Skin epidermis (tissue), 12 donors: ENCODE results near the gene LRRC4B.

Experiments
- H3K27ac ChIP-seq, 21 experiments: fragments of 200-600 bp; sonication (generic) in 11 of 21; one replicate each; pipeline ENCODE4 v1.5.0; 2020; ENCODE audit warnings: mild to moderate bottlenecking in 3 of 21, inconsistent platforms in 2 of 21, moderate library complexity in 2 of 21
- H3K4me3 ChIP-seq, 7 experiments: fragments of 200-600 bp; sonication (generic) in 2 of 7; one replicate each; pipeline ENCODE4 v1.5.0; 2020; ENCODE audit warnings: inconsistent platforms in 2 of 7, mild to moderate bottlenecking in 2 of 7, moderate library complexity in 1 of 7

Gene LRRC4B

DNA sequence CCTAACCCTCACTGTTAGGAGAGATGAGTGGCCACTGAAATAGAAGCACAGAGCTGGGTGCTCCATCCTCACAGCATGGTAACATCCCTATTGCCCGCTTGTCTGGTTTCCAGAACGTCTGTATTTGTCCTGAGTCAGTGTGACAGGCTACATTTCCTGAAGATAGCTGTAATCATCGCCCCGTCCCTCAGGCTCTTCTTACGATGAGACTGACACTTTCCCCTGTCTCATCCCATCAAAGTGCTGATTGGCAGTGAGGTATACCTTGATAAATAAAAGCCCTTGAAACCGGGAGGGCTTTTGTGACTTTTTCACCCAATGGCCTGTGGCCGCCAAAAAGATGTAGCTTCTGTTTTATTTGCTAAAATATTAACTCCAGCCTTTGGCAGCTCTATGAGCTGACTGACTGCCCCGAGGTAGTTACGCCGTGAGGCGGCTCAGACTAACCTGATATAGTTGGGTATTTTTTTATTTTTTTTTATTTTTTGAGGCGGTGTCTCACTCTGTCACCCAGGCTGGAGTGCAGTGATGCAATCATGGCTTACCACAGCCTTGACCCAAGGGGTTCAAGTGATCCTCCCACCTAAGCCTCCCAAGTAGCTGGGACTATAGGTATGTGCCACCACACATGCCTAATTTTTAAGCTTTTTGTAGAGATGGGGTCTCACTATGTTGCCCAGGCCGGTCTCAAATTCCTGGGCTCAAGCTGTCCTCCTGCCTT, 5.7 kb upstream of the LRRC4B start:
- Histone ChIP-seq H3K27ac (no peak overlapping the region), H3K4me3 (no peak overlapping the region)

GRCh38 chr19:50570997-50571396, 2.8 kb upstream of the LRRC4B start:
- Histone ChIP-seq H3K27ac (no peak overlapping the region), H3K4me3 (no peak overlapping the region)

DNA sequence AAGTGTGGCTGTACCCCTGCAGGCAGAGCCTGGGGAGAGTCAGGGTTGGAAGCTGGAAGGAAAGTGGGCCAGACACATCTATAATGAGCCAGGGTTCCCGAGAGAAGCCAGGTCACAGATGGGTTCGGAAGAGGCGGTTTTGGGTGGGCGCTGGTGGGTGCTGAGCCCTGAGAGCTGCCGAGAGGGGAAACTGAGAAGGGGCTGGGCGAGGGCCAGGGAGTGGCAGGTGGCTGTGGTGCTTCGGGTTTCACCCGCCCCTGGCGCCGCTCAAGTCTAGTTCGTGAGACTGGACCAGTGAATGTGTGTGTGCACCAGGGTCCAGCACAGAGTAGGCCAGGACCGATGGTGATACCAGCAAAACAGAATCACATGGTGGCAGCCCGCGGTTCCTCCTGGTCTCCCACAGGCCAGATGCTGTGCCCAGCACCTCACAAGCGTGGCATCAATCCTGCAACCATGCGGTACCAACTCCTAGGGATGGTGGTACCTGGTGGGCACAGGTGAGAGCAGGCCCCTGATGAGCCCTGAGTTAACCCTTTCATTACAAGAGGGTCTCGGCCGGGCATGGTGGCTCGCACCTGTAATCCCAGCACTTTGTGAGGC, 1.8 kb upstream of the LRRC4B start:
- no peak overlapping the region for H3K27ac ChIP-seq

GRCh38 chr19:50568728-50569698, 778 bp upstream of the LRRC4B start:
- no peak overlapping the region for H3K4me3 ChIP-seq
- H3K27ac ChIP-seq: no peak overlapping the region

More for the DNA sequence above, 1.8 kb upstream of the LRRC4B start:
- no peak overlapping the region for H3K4me3 ChIP-seq

DNA sequence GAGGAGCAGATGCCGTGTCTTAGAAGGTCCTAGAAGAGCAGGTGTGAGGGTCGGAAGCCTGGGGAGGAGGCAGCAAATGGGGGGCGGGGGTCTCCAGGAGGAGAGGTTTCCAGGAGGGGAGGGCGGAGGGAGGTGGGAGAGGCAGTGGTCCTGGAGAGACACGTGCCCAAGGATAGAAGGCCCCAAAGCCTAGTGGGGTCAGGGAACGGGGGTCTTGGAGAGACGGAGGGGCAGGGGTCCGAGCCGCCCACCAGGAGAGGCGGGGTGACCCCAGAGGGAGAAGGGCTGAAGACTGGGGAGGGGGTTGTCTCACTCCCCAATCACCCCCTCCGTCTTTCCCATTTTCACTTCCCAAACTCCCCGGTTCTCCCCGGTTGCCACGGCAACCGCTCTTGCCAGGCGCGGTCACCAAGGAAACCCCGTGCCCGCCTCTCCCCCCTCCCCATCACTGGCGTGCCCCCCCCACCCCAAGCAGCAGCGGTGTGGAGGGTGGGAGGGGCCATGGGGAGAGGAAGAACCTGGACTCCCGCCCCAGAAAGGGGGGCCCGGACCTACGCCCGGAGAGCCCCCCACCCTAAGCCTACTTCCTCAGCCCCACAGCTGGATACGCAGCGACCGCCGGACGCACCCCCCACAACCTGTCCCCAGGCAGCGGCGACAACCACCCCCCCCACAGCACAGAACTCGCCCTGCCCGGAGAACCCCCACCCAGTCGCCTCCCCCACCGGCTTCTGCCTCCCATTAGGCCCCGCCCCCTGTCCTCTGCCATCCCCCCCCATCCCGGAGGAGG, 988 bp downstream of the LRRC4B start:
- Histone ChIP-seq H3K4me3 (peak overlapping the region in 1 of 7 experiments; percentile 25), H3K27ac (no peak overlapping the region)

DNA sequence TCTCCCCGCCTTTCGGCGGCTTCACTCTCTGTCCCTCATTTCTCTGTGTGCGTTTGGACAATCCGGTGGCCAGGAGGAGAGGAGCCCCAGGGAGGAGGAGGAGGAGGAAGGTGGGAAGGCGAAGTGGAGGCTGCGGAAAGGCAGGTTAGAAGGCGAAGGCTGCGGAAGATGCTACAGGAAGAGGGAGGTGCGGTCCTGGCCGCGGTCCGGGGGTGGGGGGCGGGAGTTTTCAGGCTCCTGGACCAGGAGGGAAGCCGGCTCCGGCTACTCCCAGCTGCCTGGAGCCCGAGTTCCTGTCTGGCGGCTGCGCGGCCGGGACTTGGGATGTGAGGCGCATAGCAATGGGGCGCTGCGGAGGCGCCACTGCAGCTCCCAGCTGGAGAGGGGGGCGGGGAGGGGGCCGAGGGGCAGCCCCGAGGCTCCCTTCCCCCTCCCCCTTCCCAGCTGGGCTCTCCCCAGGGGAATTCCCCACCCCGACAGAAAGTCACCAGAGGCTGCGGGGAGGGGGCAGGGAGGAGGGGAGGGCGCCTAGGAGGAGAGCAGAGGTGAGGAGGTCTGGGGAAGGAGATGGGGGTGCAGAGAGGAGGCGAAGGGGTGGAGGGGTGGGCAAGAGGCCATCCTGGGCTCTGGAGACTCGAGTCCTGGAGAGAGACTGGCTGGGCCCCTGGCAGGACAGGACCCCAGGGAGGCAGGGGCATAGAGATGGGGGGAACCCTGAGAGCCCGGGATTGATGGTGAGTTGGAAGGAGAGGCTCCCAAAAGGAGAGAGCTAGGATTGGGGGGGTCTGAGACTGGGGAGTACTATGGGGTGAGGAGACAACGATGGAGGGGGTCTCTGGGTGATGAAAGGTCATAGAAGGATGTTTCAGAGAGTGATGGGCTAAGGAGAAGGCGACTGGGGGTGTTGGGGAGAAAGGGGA, 2.0 kb downstream of the LRRC4B start:
- H3K4me3 ChIP-seq: no peak overlapping the region
- no peak overlapping the region for H3K27ac ChIP-seq

- no peak overlapping the region for H3K4me3 ChIP-seq
- no peak overlapping the region for H3K27ac ChIP-seq
Observed at GRCh38 chr19:50564229-50565105, 3.8 kb downstream of the LRRC4B start.

GRCh38 chr19:50563597-50563996, 4.6 kb downstream of the LRRC4B start:
- Histone ChIP-seq H3K27ac (no peak overlapping the region), H3K4me3 (no peak overlapping the region)

DNA sequence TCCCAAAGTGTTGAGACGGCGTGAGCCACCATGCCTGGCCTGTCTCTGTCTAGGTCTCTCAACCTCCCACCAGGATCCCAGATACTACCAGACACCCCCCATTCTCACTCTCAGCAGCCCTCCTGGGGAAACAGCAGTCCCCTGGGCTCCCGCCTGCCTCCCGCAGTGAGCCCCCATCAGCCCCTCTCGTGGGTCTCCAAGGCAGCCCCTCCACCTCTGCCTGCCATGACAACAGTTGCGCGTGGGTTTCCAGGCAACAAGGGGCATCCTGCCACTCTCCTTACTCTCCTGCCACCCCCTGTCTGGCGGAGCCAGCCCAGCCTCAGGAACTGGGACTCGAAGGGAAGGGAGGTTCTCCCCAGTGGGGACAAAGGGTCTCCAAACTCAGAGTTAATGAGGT, 5.2 kb downstream of the LRRC4B start:
- Histone ChIP-seq H3K4me3 (no peak overlapping the region), H3K27ac (no peak overlapping the region)

DNA sequence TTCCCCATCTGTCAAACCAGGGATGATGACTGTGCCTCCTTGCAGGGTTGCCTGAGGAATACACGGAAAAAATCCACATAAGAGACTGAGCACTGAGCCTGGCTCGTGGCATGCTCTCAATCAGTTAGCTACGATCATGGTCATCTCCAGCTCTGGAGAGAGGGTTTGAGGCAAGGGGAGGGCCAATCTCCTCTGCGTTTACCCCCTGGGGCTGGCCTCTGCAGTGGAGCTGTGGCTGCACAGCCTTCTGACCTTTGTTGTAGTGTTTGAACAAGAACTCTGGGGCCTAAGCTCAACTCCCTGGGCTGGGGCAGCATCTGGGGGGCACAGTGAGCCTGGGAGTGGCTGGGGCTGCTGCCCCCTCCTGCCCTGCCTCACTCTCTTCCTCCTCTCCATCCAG, 5.9 kb downstream of the LRRC4B start:
- no peak overlapping the region for H3K4me3 ChIP-seq

DNA sequence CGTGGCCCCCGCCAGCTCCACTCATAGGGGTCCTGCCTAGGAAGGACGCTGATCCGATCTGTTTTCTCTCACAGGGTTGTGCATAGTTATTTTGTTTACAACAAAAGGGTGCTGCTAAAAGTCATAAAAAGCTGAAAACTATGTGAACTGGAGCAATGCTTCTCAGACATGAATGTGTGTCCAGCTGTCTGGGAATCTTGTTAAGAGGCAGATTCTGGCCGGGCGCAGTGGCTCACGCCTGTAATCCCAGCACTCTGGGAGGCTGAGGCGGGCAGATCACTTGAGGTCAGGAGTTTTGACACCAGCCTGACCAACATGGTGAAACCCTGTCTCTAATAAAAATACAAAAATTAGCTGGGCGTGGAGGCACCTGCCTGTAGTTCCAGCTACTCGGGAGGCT, 8.6 kb downstream of the LRRC4B start:
- Histone ChIP-seq H3K27ac (no peak overlapping the region), H3K4me3 (no peak overlapping the region)

More for the DNA sequence above, 5.9 kb downstream of the LRRC4B start:
- H3K27ac ChIP-seq: no peak overlapping the region

DNA sequence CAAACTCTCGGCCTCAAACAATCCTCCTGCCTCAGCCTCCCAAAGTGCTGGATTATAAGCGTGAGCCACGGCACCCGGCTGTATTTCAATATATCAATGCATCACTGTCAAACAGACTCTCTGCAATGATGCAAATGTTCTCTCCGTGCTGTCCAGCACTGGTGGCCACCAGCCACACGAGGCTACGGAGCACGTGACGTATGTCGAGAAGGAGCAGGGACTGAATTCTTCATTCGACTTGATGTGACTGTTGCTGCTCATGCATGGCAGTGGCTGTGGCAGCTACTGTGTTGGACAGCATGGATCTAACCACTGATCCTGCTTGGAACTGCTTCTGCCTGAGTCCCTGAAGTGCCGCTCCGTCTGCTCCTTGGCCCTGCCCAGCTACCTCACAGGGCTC, 9.8 kb downstream of the LRRC4B start:
- no peak overlapping the region for H3K4me3 ChIP-seq
- H3K27ac ChIP-seq: no peak overlapping the region

DNA sequence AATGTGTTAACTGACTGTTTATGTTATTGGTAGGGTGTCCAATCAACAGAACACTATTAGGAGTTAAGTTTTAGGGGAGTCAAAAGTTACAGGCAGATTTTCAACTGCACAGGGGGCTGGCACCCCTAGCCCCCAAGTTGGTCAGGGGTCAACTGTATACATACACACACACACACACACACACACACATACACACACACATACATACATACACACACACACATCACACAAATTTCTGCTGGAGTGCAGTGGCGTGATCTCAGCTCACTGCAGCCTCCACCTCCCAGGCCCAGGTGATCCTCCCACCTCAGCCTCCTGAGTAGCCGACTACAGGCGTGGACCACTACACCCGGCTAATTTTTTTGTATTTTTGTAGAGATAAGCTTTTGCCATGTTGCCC, 10.2 kb downstream of the LRRC4B start:
- H3K4me3 ChIP-seq: no peak overlapping the region

DNA sequence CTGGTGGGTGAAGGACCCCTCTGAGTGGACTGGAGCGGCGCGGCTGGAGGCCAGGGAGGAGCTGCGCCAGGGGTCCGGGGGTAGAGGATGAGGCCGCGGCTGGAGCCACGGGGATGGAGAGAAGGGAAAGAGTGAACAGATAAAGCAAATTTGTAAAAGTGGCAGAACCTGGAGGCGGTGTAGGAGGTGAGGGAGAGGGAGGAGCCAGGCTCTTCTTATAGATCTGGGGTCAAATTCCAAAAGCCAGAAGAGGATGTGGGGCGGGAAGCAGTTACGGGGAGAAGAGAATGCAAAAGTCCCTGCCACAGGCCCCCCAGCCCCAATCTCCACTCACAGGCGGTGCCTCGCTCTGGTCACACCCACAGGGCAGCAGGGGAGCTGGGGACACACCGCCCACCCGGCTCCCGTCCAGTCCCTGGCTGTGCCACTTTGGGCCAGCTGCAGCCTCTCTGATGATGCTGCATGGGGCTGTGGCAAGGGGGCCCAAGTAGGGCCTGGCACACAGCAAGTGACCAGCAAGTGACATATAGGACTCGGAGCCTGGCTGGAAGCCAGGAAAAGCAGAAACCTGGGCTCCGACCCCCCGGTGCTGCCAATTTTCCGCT, 11.1 kb downstream of the LRRC4B start:
- no peak overlapping the region for H3K4me3 ChIP-seq
- H3K27ac ChIP-seq: no peak overlapping the region

More for the DNA sequence above, 10.2 kb downstream of the LRRC4B start:
- no peak overlapping the region for H3K27ac ChIP-seq

DNA sequence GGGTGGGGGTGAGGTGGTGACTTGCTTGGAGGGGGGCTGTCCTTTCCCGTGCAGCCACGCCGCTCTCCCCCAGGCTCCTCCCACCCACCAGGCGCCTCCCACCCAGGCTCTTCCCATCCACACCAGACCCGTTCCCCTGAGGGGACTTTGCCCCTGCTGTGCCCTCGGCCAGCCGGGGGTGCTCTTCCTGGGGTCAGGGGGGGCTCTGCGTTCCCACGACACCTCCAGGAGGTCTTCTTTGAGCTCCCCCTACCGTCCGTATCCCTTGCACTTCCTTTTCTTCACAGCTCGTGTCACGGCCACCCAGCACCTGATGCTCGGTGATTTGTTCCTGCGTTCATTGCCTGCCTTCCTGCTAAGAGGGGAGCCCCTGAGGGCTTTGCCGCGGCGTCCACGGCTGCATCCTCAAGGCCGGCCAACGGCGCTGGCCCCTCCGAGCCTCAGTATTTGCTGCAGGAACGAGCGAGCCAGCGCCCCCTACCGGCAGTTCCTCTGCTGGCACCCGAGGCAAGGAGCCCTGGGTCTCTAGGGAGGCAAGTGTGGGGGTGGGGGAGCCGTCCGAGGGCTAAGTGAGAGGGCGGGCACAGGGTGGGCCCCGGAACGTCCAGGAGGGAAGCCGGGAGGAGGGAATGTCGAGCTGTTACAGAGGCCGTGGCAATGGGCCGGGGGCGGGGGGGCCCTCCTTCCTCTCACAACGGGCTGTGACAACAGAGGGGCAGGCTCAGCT, 11.8 kb downstream of the LRRC4B start:
- peak overlapping the region; percentile 7 to 24 (median 19) for H3K4me3 ChIP-seq
- no peak overlapping the region for H3K27ac ChIP-seq

- Histone ChIP-seq H3K27ac (no peak overlapping the region), H3K4me3 (peak overlapping the region in 4 of 7 experiments; percentile 7 to 24 (median 19))
Observed at GRCh38 chr19:50555450-50556281, 12.6 kb downstream of the LRRC4B start.
